ENCODE results near the gene SND1. TPM values are rescaled to one million over a fixed set of nuclear protein-coding genes. Genes with fewer than 3 reads are reported as not detected.

The SND1 gene
- total and polyA plus RNA-seq, 3 experiments from 2014 or later = 121 to 203 (median 198) TPM

DNA sequence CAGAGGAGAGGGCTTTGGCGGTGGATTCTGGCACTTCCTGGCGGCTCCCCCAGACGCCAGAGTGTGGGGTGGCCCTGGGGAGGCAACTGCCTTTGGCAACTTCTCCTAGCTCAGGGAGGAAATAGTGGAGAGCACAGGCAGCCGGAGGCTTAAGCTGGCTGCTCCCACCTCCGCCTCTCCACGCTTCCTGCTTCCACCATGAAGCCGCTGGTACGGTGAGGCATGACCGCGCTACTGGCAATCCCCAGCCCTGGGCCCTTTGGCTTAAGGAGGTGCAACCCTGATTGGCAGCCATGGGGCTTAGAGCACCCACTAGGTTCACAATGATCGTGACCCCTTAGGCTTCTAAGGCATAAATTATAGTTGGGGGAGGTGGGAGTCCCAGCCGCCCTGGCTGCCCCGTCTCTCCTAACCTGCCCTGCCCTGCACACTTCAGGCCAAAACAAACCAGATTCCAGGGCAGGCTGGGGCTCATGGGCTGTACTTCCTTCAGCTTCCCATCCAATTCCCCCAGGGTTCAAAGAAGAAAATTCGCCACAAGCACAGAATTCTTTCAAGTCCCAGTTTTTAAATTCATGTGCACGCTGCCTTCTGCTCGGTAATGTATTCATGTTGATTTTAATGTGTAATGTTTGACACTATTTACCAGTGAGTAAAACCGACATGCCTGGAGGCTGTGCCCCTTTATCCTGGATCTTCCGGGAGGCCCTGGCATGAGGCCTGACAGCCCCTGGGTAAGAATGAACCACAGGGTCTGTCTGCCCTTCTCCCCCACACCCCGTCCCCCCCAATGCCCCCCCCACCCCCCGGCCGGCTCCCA, 469.9 kb downstream of the SND1 start:
- CTCF ChIA-PET = interaction anchor here (0.6 to 0.9 kb wide), 2 partner anchors 14 to 88 kb away, joined by 3 to 5 read pairs; no protein-coding TSS in a partner anchor
- no peak overlapping the region for H3K4me3 Mint-ChIP-seq
- H3K27ac Mint-ChIP-seq = no peak overlapping the region
- H3K27me3 Mint-ChIP-seq = peaks cover 0 to 6% of the 10 kb centered on the region in 2 donors
- Histone ChIP-seq H3K27ac (ENCODE audit: low read depth, low read length) (no peak overlapping the region), H3K36me3 (ENCODE audit: insufficient read depth, low read length) (no peaks in the 10 kb centered on the region), H3K4me3 (ENCODE audit: low read length) (no peak overlapping the region), H3K27me3 (ENCODE audit: insufficient read depth, low read length, poor library complexity, severe bottlenecking) (no peaks in the 10 kb centered on the region), H3K4me1 (ENCODE audit: insufficient read depth, low read length) (peaks cover 7% of the 10 kb centered on the region), H3K9me3 (ENCODE audit: low read length) (no peaks in the 10 kb centered on the region)
- H3K36me3 Mint-ChIP-seq = no peaks in the 10 kb centered on the region
- H3K4me1 Mint-ChIP-seq = peaks cover 6 to 9% (median 8%) of the 10 kb centered on the region in 3 donors
- no peaks in the 10 kb centered on the region for H3K9me3 Mint-ChIP-seq
- POLR2A ChIA-PET = no interaction called here
- no peak for DNase-seq

DNA sequence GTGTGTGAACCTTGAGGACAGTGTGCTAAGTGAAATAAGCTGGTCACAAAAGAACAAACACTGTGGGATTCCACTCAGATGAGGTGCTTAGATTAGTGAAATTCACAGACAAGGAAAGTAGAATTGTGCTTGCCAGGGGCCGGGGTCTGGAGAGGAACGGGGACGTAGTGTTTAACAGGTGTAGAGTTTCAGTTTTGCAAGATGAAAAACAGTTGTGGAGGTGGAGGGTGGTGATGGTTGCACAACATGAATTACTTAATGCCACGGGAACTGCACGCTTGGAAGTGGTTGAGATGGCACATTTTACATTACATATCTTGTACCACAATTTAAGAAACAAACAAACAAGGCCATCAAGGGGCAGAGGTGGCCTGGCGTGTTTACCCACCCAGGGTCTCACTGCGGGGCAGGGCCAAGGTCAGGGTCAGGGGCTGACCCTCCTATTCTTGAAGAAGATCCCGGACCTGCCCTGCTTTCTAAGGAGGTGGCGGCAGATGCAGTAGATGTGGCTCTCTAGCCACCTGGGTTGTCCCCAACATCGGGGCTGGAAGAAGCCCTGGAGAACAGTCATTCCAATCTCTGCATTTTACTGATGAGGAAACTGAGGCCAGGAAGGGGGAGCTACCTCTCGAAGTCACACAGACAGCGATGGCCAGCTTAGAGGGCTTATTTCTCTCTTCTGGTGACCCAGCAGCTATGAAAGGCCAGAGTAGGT, 470.7 kb downstream of the SND1 start:
- H3K4me3 ChIP-seq (ENCODE audit: low read length) = no peak overlapping the region
- no peak overlapping the region for H3K27ac ChIP-seq (ENCODE audit: low read depth, low read length)
- no peaks in the 10 kb centered on the region for H3K36me3 ChIP-seq (ENCODE audit: insufficient read depth, low read length)
- ChIA-PET CTCF (interaction anchor here (1.3 kb wide), 1 partner anchor 87 kb away, joined by 4 read pairs; no protein-coding TSS in a partner anchor), POLR2A (no interaction called here)
- H3K36me3 Mint-ChIP-seq = no peaks in the 10 kb centered on the region
- DNase-seq = no peak
- no peaks in the 10 kb centered on the region for H3K9me3 ChIP-seq (ENCODE audit: low read length)
- no peak overlapping the region for H3K4me3 Mint-ChIP-seq
- H3K4me1 ChIP-seq (ENCODE audit: insufficient read depth, low read length) = peaks cover 7% of the 10 kb centered on the region
- H3K27me3 ChIP-seq (ENCODE audit: insufficient read depth, low read length, poor library complexity, severe bottlenecking) = no peaks in the 10 kb centered on the region
- peaks cover 6 to 9% (median 8%) of the 10 kb centered on the region in 3 donors for H3K4me1 Mint-ChIP-seq
- no peak overlapping the region for H3K27ac Mint-ChIP-seq
- no peaks in the 10 kb centered on the region for H3K9me3 Mint-ChIP-seq
- peaks cover 0 to 3% of the 10 kb centered on the region in 2 donors for H3K27me3 Mint-ChIP-seq

DNA sequence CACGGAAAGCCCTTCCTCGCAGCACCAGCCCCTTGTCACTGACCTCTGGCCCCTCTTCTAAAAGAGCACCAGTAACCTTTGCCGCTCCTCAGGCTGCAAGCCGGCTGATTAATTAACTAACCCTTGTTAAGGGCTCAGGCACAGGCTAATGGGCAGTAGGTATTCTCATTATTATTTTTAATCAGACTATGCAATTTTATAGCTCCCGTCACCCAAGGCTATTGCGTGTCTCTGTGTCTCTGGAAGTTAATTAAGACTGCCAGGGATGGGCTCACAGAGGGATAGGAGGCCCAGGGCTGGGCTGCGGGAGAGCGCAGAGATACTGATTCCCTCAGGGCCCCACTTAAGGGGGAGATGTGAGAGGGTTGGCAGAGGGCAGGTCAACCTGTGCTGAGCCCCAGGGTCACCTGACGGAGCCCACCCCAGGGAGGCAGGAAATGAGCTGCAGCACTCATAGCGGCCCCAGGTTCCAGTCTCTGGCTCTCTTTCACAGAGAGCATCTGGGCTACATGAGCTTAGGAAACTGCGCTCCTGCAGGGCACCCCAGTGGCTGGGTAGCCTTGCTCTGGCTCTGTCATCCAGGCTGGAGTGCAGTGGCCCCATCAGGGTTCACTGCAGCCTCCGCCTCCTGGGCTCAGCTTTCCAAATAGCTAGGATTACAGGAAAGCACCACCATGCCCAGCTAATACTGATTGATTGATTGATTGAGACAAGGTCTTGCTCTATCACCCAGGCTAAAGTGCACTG, 471.5 kb downstream of the SND1 start:
- Mint-ChIP-seq H3K4me3 (no peak overlapping the region), H3K36me3 (no peaks in the 10 kb centered on the region), H3K27ac (no peak overlapping the region), H3K9me3 (no peaks in the 10 kb centered on the region), H3K27me3 (peaks cover 3 to 4% of the 10 kb centered on the region in 2 donors), H3K4me1 (peaks cover 6 to 9% (median 8%) of the 10 kb centered on the region in 3 donors)
- Histone ChIP-seq H3K4me1 (ENCODE audit: insufficient read depth, low read length) (peaks cover 7% of the 10 kb centered on the region), H3K36me3 (ENCODE audit: insufficient read depth, low read length) (no peaks in the 10 kb centered on the region), H3K27me3 (ENCODE audit: insufficient read depth, low read length, poor library complexity, severe bottlenecking) (no peaks in the 10 kb centered on the region), H3K27ac (ENCODE audit: low read depth, low read length) (no peak overlapping the region), H3K9me3 (ENCODE audit: low read length) (no peaks in the 10 kb centered on the region), H3K4me3 (ENCODE audit: low read length) (no peak overlapping the region)
- ChIA-PET POLR2A (no interaction called here), CTCF (interaction anchor here (1.0 to 1.3 kb wide), 2 partner anchors 12 to 86 kb away, joined by 4 to 7 read pairs; no protein-coding TSS in a partner anchor)
- DNase-seq = no peak

DNA sequence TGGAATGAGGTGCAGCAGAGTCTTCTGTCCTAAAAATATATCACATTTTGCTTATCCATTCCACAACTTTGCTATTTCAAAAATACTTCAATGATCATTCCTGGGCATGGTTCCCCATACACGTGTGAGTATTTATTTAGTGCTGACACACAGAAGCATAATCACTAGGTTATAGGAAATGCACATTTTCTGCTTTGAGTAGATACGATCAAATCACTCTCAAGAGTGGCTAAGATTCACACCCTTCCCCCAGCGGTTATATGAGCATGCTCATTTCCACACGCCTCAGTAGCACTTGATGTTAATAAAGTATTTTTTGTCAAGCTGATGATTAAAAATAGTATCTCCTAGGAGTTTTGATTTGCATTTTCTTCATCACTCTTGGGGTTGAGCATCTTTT, 472.8 kb downstream of the SND1 start:
- Mint-ChIP-seq H3K4me1 (peaks cover 6 to 9% (median 8%) of the 10 kb centered on the region in 3 donors), H3K27ac (no peak overlapping the region), H3K27me3 (peaks cover 3 to 4% of the 10 kb centered on the region in 2 donors), H3K36me3 (no peaks in the 10 kb centered on the region), H3K9me3 (no peaks in the 10 kb centered on the region), H3K4me3 (no peak overlapping the region)
- Histone ChIP-seq H3K4me3 (ENCODE audit: low read length) (no peak overlapping the region), H3K4me1 (ENCODE audit: insufficient read depth, low read length) (peaks cover 7% of the 10 kb centered on the region), H3K36me3 (ENCODE audit: insufficient read depth, low read length) (no peaks in the 10 kb centered on the region), H3K9me3 (ENCODE audit: low read length) (no peaks in the 10 kb centered on the region), H3K27me3 (ENCODE audit: insufficient read depth, low read length, poor library complexity, severe bottlenecking) (no peaks in the 10 kb centered on the region), H3K27ac (ENCODE audit: low read depth, low read length) (no peak overlapping the region)
- ChIA-PET POLR2A (no interaction called here), CTCF (interaction anchor here (1.8 kb wide), 1 partner anchor 10 kb away, joined by 9 read pairs; no protein-coding TSS in a partner anchor)
- no peak for DNase-seq

DNA sequence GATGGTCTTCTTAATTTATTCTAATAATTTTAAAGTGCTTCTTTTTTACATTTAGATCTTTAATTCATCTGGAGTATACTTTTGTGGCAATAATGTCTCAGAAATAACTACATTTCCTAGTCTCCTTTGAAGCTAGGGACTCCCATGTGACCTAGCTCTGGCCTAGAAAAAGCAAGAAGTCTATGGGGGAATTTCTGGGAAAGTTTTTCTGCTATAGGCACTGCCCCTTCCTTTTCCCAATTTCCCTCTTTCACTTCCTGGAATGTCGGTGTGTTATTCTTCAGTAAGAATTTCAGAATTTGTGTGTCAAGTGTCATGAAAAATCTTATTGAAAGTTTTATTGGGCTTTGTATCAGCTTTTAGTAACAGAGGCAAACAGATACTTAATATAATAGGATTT, 473.8 kb downstream of the SND1 start:
- CTCF ChIA-PET = interaction anchor here (1.3 to 1.8 kb wide), 2 partner anchors 9 to 11 kb away, joined by 3 to 9 read pairs; no protein-coding TSS in a partner anchor
- POLR2A ChIA-PET = interaction anchor here (0.6 kb wide), 1 partner anchor 1960 kb away, joined by 5 read pairs; no protein-coding TSS in a partner anchor
- no peaks in the 10 kb centered on the region for H3K9me3 ChIP-seq (ENCODE audit: low read length)
- Mint-ChIP-seq H3K27ac (no peak overlapping the region), H3K4me3 (no peak overlapping the region), H3K9me3 (no peaks in the 10 kb centered on the region), H3K4me1 (peaks cover 6 to 9% (median 8%) of the 10 kb centered on the region in 3 donors), H3K36me3 (no peaks in the 10 kb centered on the region), H3K27me3 (peaks cover 0 to 4% of the 10 kb centered on the region in 2 donors)
- no peaks in the 10 kb centered on the region for H3K36me3 ChIP-seq (ENCODE audit: insufficient read depth, low read length)
- no peaks in the 10 kb centered on the region for H3K27me3 ChIP-seq (ENCODE audit: insufficient read depth, low read length, poor library complexity, severe bottlenecking)
- DNase-seq = no peak
- no peak overlapping the region for H3K27ac ChIP-seq (ENCODE audit: low read depth, low read length)
- H3K4me3 ChIP-seq (ENCODE audit: low read length) = no peak overlapping the region
- H3K4me1 ChIP-seq (ENCODE audit: insufficient read depth, low read length) = peaks cover 7% of the 10 kb centered on the region

DNA sequence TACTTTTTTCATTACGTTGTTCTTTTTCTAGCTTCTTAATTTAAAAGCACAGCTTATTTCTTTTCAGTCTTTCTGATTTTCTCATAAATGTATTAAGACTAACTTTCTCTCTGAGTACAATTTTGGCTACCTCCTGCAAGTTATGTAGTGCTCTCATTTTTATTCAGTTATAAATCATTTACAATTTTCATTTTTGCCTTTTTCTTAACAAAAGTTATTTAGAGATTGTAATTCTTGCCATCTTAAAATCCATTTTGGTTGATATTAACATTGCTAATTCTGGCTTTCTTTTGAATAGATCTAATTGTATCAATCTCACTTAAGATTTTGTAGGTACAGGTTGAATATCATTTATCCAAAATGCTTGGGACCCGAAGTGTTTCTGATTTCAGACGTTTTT, 476.4 kb downstream of the SND1 start:
- H3K4me1 ChIP-seq (ENCODE audit: insufficient read depth, low read length) = peaks cover 7% of the 10 kb centered on the region
- H3K36me3 Mint-ChIP-seq = no peaks in the 10 kb centered on the region
- H3K9me3 ChIP-seq (ENCODE audit: low read length) = no peaks in the 10 kb centered on the region
- H3K4me3 ChIP-seq (ENCODE audit: low read length) = no peak overlapping the region
- no peak overlapping the region for H3K27ac ChIP-seq (ENCODE audit: low read depth, low read length)
- peaks cover 6 to 9% (median 8%) of the 10 kb centered on the region in 3 donors for H3K4me1 Mint-ChIP-seq
- ChIA-PET CTCF (interaction anchor here (1.8 kb wide), 1 partner anchor 7 kb away, joined by 10 read pairs; no protein-coding TSS in a partner anchor), POLR2A (no interaction called here)
- H3K4me3 Mint-ChIP-seq = no peak overlapping the region
- peaks cover 7 to 12% of the 10 kb centered on the region in 2 donors for H3K27me3 Mint-ChIP-seq
- no peaks in the 10 kb centered on the region for H3K27me3 ChIP-seq (ENCODE audit: insufficient read depth, low read length, poor library complexity, severe bottlenecking)
- H3K27ac Mint-ChIP-seq = no peak overlapping the region
- H3K9me3 Mint-ChIP-seq = no peaks in the 10 kb centered on the region
- no peaks in the 10 kb centered on the region for H3K36me3 ChIP-seq (ENCODE audit: insufficient read depth, low read length)
- DNase-seq = no peak

DNA sequence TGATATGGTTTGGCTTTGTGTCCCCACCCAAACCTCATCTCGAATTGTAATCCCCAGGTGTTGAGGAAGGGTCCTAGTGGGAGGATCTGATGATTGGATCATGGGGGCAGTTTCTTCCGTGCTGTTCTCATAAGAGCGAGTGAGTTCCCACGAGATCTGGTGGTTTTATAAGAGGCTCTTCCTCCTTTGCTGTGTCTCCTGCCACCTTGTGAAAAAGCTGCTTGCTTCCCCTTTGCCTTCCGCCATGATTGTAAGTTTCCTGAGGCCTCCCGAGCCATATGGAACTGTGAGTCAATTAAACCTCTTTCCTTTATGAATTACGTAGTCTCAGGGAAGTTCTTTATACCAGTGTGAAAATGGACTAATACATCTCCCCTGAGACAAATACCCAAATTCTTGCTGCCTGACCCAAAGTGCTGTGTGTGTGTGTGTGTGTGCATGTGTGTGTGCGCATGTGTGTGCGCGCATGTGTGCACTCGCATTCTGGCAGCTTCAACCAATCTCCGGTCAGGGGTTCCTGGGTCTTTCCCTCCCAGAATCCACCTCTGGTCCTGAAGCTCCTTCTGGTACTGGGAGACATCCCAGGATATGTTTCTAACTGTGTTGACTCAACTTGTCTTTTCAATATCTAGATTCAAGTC, 477.4 kb downstream of the SND1 start:
- ChIA-PET CTCF (no interaction called here), POLR2A (no interaction called here)
- no peaks in the 10 kb centered on the region for H3K9me3 ChIP-seq (ENCODE audit: low read length)
- peaks cover 6 to 10% (median 8%) of the 10 kb centered on the region in 3 donors for H3K4me1 Mint-ChIP-seq
- H3K4me3 ChIP-seq (ENCODE audit: low read length) = no peak overlapping the region
- no peaks in the 10 kb centered on the region for H3K9me3 Mint-ChIP-seq
- H3K27ac Mint-ChIP-seq = no peak overlapping the region
- H3K36me3 Mint-ChIP-seq = no peaks in the 10 kb centered on the region
- H3K4me3 Mint-ChIP-seq = no peak overlapping the region
- no peak overlapping the region for H3K27ac ChIP-seq (ENCODE audit: low read depth, low read length)
- H3K27me3 ChIP-seq (ENCODE audit: insufficient read depth, low read length, poor library complexity, severe bottlenecking) = no peaks in the 10 kb centered on the region
- H3K27me3 Mint-ChIP-seq = peaks cover 15 to 21% of the 10 kb centered on the region in 2 donors
- no peaks in the 10 kb centered on the region for H3K36me3 ChIP-seq (ENCODE audit: insufficient read depth, low read length)
- no peak for DNase-seq
- peaks cover 7% of the 10 kb centered on the region for H3K4me1 ChIP-seq (ENCODE audit: insufficient read depth, low read length)

All from CD8-positive, alpha-beta memory T cell (primary cell).